ENCODE measurements around the gene KRTAP2-4.

- no peak for TF ChIP-seq ZBTB33 (CRISPR knock-in tag; IDR thresholded peaks at IDR 0.05)
- TF ChIP-seq CTCF (CRISPR knock-in tag; IDR thresholded peaks at IDR 0.05) = no peak
- TF ChIP-seq UBTF (CRISPR knock-in tag; IDR thresholded peaks at IDR 0.05) = no peak
- no peak for TF ChIP-seq RNF2 (conservative IDR thresholded peaks at IDR 0.05; ENCODE audit: low read depth)
- no peak for TF ChIP-seq ZZZ3 (CRISPR knock-in tag; IDR thresholded peaks at IDR 0.05; ENCODE audit: borderline replicate concordance)
- no peak for TF ChIP-seq ATF2 (CRISPR knock-in tag; IDR thresholded peaks at IDR 0.05)
- TF ChIP-seq RXRB (CRISPR knock-in tag; IDR thresholded peaks at IDR 0.05; ENCODE audit: borderline replicate concordance) = no peak
- TF ChIP-seq POLR2AphosphoS2 (IDR thresholded peaks at IDR 0.05; ENCODE audit: low read depth, low read length) = no peak
These were observed 16.6 kb downstream of the KRTAP2-4 start for GRCh38 chr17:41049110-41049509.

All from HepG2 (cell line).